Effector CD4-positive, alpha-beta T cell (primary cell): ENCODE measurements around the gene KCNK10. TPM values are rescaled to one million over a fixed set of nuclear protein-coding genes. Genes with fewer than 3 reads are reported as not detected.

ENCODE experiments used
- DNase-seq: peaks from one replicate; pipeline ENCODE4 v3.0.0-alpha.2; 2020
- total RNA-seq: gene quantifications from one replicate; lab custom pipeline; 2026; lab: John Stamatoyannopoulos, UW

KCNK10 gene, protein sequence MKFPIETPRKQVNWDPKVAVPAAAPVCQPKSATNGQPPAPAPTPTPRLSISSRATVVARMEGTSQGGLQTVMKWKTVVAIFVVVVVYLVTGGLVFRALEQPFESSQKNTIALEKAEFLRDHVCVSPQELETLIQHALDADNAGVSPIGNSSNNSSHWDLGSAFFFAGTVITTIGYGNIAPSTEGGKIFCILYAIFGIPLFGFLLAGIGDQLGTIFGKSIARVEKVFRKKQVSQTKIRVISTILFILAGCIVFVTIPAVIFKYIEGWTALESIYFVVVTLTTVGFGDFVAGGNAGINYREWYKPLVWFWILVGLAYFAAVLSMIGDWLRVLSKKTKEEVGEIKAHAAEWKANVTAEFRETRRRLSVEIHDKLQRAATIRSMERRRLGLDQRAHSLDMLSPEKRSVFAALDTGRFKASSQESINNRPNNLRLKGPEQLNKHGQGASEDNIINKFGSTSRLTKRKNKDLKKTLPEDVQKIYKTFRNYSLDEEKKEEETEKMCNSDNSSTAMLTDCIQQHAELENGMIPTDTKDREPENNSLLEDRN
- not detected for total RNA-seq

GRCh38 chr14:88323086-88323522 lies at the start of gene KCNK10:
TSS of gene KCNK10 (minus strand) at chr14:88323269. CDS start at chr14:88322798, 471 bp downstream.
- no peak for DNase-seq

DNA sequence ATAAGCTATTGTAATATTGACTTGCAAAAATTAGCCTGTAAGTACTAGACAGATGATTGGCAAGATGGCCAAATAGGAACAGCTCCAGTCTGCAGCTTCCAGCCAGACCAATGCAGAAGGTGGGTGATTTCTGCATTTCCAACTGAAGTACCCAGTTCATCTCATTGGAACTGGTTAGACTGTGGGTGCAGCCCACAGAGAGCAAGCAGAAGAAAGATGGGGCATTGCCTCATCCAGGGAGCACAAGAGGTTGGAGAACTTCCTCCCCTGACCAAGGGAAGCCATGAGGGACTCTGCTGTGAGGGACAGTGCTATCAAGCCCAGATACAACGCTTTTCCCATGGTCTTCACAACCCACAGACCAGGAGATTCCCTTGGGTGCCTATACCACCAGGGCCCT lies 46.4 kb upstream of the KCNK10 start:
- no peak for DNase-seq

DNA sequence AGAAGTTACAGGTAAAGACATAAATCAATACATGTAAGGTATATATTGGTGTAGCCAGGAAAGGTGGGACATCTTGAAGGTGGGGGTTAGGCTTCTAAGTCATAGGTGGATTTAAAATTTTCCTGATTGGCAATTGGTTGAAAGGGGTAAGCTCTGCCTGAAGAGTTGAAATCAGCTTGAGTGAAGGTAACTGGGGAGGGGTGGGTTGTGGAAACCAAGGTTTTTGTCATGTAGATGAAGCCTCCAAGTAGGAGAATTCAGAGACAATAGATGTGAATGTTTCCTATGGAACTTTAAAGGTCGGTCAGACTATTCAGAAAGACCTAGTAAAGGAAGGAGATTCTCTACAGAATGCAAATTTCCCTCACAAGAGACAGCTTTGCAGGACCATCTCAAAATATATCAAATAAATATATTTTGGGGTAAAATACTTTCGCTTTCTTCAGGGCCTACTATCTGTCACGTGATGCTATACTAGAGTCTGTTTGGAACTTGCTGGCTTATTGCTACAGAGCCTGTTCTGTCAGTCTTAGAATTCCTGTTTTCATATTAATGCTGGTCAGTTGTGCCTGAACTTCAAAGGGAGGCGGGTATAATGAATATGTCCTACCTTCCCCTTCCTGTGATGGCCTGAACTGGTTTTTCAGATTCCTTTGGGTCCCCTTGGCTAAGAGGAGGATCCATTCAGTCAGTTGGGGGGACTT lies 41.8 kb upstream of the KCNK10 start:
- no peak for DNase-seq

DNA sequence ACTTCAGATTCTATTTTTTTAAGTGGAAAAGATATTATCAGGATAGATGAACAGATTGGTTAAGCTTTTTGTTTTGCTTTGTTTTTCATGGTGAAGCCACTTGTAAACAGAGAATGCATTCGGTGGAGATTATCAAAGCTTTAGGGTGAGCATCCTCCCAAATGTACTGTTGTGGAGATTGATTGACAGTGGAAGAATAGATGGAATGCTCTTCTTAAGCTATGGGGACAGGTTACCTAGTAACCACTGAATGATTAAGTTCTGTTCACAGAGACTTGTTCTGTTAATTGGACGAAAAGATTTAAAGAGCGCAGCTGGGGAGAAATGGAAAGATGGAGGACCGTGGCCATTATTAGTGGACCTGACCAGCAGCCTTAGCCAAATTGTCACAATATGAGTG lies 40.6 kb upstream of the KCNK10 start:
- DNase-seq: no peak

DNA sequence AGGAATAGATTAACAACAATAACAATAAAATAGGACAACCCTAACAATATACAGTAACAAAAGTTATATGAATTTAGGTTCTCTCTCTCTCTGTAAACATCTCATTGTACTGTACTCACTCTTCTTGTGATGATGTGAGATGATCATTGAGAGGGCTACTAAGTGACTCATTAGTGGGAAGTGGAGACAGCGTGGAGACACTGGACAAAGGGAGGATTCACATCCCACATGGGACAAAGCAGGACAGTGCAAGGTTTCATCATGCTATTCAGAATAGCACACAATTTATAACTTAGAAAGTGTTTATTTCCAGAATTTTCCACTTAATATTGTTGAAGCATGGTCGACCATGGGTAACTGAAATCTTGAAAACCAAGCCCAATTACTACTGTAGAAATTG lies 36.4 kb upstream of the KCNK10 start:
- no peak for DNase-seq

DNA sequence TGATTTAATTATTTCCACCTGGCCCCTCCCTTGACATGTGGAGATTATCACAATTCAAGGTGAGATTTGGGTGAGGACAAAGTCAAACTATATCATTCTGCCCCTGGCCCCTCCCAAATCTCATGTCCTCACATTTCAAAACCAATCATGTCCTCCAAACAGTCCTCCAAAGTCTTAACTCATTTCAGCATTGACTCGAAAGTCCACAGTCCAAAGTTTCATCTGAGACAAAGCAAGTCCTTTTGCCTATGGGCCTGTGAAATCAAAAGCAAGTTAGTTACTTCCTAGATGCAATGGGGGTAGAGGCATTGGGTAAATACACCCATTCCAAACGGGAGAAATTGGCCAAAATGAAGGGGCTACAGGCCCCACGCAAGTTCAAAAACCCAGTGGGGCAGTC lies 31.3 kb upstream of the KCNK10 start:
- DNase-seq: no peak

DNA sequence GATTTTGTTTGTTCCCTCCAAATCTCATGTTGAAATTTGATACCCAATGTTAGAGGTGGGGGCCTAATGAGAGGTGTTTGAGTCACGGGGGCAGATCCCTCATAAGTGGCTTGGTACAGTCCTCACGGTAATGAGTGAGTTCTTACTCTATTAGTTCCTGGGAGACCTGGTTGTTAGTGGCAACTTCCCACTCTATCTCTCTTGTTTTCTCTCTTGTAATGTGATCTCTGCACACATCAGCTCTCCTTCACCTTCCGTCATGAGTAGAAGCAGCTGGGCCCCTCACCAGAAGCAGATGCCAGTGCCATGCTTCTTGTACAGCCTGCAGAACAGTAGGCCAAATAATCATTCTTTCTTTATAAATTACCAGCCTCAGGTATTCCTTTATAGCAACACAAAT lies 29.6 kb upstream of the KCNK10 start:
- no peak for DNase-seq

- no peak for DNase-seq
Measured at GRCh38 chr14:88351966-88352691, 29.1 kb upstream of the KCNK10 start.

GRCh38 chr14:88348546-88348945 lies 25.5 kb upstream of the KCNK10 start:
- no peak for DNase-seq

GRCh38 chr14:88346048-88346639 lies 23.1 kb upstream of the KCNK10 start:
- DNase-seq: no peak

GRCh38 chr14:88342980-88343379 lies 19.9 kb upstream of the KCNK10 start:
- DNase-seq: no peak

DNA sequence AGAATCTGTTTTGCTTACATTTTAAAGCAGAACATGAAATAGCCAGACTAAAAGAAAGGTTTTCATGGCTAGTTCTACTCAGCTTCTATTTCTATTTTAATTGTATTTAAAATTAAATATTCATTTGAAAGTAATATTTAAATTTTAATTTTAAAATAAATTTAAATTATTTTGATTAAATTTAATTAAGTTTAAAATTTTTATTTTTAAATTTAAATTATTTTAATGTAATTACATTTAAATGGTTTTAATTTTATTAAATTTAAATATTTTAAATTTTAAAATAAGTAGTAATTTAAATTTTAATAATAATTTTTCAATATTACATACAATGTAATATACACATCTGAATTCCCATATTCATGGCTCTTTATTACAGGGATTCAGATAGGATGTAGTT lies 17.3 kb upstream of the KCNK10 start:
- no peak for DNase-seq

DNA sequence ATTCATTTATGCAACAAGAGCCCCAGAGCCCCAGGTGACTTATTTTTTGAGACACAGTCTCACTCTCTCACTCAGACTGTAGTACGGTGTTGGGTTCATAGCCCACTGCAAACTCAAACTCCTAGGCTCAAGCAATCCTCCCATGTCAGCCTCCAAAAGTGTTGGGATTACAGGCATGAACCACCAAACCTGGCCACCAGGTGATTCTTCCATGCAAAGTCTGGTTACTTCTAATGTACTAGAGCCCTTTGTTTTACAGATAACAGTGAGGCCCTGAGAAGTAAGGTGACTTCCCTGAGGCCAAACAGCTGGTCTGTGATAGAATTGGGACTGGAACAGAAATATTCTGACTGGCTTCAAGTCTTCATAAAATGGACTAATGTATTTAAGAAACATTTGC lies 10.0 kb upstream of the KCNK10 start:
- DNase-seq: no peak

GRCh38 chr14:88327497-88327896 lies 4.4 kb upstream of the KCNK10 start:
- no peak for DNase-seq

DNA sequence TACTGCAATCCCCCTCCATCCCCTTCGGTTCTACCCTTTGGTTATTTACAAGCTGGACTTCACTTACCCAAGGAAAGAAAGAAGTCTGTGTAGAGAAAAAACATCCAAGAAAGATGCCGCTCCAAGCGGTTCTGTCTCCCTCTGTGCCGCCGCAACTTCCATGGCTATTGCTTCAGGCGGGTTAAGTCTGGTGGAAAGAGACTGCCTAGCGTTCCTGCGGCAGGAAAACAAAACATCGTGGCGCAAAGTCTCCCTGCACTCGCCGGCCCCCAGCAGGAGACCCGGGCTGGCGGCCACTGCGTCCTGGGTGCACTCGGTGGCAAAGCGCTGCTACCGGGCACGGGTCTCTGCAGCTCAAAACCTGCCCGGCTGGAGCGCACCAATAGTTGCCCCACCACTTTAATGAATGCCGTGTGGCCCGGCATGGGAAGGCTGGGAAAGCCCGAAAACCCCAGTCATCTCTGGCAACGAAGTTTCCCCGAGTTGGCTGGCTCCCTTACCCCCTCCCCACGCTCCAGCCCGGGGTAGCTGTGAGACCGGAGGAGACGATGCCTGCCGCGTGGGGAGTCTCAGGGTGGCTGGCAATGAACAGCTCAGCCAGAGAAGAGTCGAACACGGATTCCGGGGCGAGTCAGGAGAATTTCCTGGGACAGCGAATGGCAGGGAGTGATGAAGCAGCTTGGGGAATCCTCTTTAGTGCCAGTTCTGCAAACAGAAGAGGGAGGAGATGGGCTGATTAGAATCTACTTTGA lies 3.5 kb upstream of the KCNK10 start:
- DNase-seq: no peak

DNA sequence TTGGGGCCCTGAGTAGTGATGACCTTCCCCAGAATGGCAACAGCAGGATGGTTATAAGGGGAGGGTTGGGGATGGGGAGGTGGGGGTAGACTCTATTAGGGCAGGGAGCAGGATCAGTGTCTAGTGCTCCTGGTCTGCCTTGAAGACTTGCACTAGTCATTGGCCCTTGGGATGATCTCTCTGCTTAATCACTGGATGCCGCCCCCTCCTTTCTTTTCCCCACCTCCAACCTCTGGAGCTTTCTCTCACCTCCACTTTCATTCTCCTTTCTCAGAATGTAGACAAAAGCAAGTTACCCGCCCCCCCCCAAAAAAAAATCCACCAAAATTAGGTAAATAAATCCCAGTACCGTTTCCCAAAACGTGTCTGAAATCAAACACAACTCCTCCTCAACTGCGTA lies 2.8 kb upstream of the KCNK10 start:
- DNase-seq: no peak

DNA sequence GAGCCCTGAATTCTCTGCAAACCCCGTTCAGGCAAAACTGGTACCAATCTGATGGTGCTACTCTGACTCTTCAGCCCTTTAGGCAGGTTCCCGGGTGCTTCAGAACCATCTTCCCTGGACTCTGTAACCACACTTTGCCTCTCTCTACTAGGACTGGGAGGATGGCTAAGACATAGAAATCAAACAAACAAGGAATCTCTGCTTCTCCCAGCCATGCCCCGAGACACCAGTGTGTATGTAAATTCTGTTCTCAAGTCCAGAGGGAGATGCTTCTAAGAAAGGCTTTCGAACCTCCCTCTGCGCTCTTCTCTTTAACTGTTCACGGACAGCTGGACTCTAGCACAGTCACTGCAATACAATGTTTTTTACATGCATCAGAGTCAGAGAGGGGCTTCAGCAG lies 1.9 kb upstream of the KCNK10 start:
- no peak for DNase-seq

DNA sequence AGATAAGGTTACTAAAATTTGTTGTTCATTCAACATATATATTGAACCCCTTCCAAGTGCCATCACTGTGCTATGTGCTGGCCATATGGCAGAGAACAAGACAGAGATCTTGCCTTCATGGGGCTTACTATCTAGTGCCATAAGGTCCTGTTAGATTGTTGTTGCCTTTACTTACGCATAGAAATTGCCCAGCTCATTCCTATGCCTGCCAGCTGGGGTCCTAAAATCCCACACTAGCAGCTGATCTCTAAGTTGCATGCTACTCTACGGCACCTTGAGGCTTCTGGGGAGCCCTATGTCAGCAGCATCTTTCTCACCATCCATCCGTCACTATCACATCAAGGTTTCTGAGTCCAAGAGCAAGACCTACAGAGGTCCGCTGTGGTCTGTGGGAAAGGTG lies 1.4 kb upstream of the KCNK10 start:
- DNase-seq: no peak

GRCh38 chr14:88323523-88324199 lies 592 bp upstream of the KCNK10 start:
- DNase-seq: no peak

- DNase-seq: no peak
Measured at GRCh38 chr14:88322504-88323085, 474 bp downstream of the KCNK10 start.
